Keratinocyte (primary cell): Measurements from ENCODE around the gene ELAVL2. TPM values are rescaled to one million over a fixed set of nuclear protein-coding genes. Genes with fewer than 3 reads are reported as not detected.

Experiments used
- DNase-seq: peaks from one replicate; pipeline ENCODE4 v3.0.0-alpha.2; 2011; ENCODE audit warnings: low read depth, missing footprints, low spot score
- FAIRE-seq: peaks from 2 replicates; lab custom pipeline; 2011; peaks lifted over from hg19 to GRCh38; lab: Jason Lieb, UNC
- H2AFZ ChIP-seq: 2 replicates; pipeline ENCODE4 v1.6.0; 2012; ENCODE audit warnings: low read length, control low read depth, inconsistent platforms; ENCODE audit not compliant: control insufficient read depth
- H3K27ac ChIP-seq: 2 replicates; pipeline ENCODE4 v1.5.1; 2011; ENCODE audit warnings: low read length; ENCODE audit not compliant: control insufficient read depth, insufficient read depth
- H3K27me3 ChIP-seq: 3 replicates; pipeline ENCODE4 v1.6.0; 2011; ENCODE audit warnings: low read length; ENCODE audit not compliant: control insufficient read depth, insufficient read depth; ENCODE audit errors: extremely low read depth
- H3K36me3 ChIP-seq, 2 experiments: 2 replicates in 1 of 2; 3 replicates in 1 of 2; pipeline ENCODE4 v1.5.1; 2011; ENCODE audit warnings: low read length in 2 of 2, mild to moderate bottlenecking in 1 of 2; ENCODE audit not compliant: control insufficient read depth in 2 of 2, insufficient read depth in 2 of 2; ENCODE audit errors: extremely low read depth in 1 of 2
- H3K4me1 ChIP-seq: 3 replicates; pipeline ENCODE4 v1.5.1; 2011; ENCODE audit warnings: low read length; ENCODE audit not compliant: control insufficient read depth, insufficient read depth; ENCODE audit errors: extremely low read depth
- H3K4me2 ChIP-seq: 3 replicates; pipeline ENCODE4 v1.6.0; 2011; ENCODE audit warnings: low read depth, low read length; ENCODE audit not compliant: control insufficient read depth, insufficient read depth; ENCODE audit errors: extremely low read depth
- H3K4me3 ChIP-seq, 3 experiments: fragments of 200-600 bp in 1 of 3; sonication (generic) in 1 of 3; 2 replicates in 2 of 3; 3 replicates in 1 of 3; pipeline ENCODE4 v1.5.1; 2011 to 2016; ENCODE audit warnings: low read length in 3 of 3, mild to moderate bottlenecking in 3 of 3, control low read depth in 2 of 3, inconsistent platforms in 1 of 3, low read depth in 1 of 3, mixed read lengths in 1 of 3, mixed run types in 1 of 3, moderate library complexity in 1 of 3; ENCODE audit not compliant: control insufficient read depth in 2 of 3, insufficient read depth in 2 of 3; ENCODE audit errors: extremely low read depth in 1 of 3
- H3K79me2 ChIP-seq: 2 replicates; pipeline ENCODE4 v1.6.0; 2012; ENCODE audit warnings: low read length; ENCODE audit not compliant: control insufficient read depth, insufficient read depth
- H3K9ac ChIP-seq: 3 replicates; pipeline ENCODE4 v1.6.0; 2011; ENCODE audit warnings: low read length; ENCODE audit not compliant: control insufficient read depth, insufficient read depth; ENCODE audit errors: extremely low read depth
- H3K9me1 ChIP-seq: 3 replicates; pipeline ENCODE4 v1.6.0; 2011; ENCODE audit warnings: low read length; ENCODE audit not compliant: control insufficient read depth, insufficient read depth; ENCODE audit errors: extremely low read depth
- H3K9me3 ChIP-seq: 2 replicates; pipeline ENCODE4 v1.5.1; 2012; ENCODE audit warnings: low read depth, low read length; ENCODE audit not compliant: control insufficient read depth
- H4K20me1 ChIP-seq: 3 replicates; pipeline ENCODE4 v1.6.0; 2011; ENCODE audit warnings: low read length; ENCODE audit not compliant: control insufficient read depth, insufficient read depth; ENCODE audit errors: extremely low read depth
- CTCF ChIP-seq, 3 experiments: IDR thresholded peaks in 1 of 3; conservative IDR thresholded peaks in 1 of 3; optimal IDR thresholded peaks in 1 of 3; 2 replicates in 2 of 3; 3 replicates in 1 of 3; pipeline versions ENCODE3 to v1.5.1; 2011; ENCODE audit warnings: low read length in 3 of 3, mild to moderate bottlenecking in 3 of 3, moderate library complexity in 2 of 3, control low read depth in 1 of 3, inconsistent platforms in 1 of 3; ENCODE audit not compliant: insufficient read depth in 2 of 3; ENCODE audit errors: extremely low read depth in 1 of 3
- EZH2 ChIP-seq: IDR thresholded peaks from one replicate; pipeline ENCODE4 v1.6.1; 2012; ENCODE audit warnings: inconsistent platforms, mild to moderate bottlenecking, low read length, moderate library complexity
- dilution Hi-C: fragments of 300-500 bp; cut with MboI; formaldehyde crosslinking; loops from one replicate; pipeline ENCODE4 v1.7.0; 2020; ENCODE audit warnings: low sequenced_read_pairs; ENCODE audit not compliant: extremely low pct_ligation_motif_present
- polyA plus RNA-seq, 5 experiments: library from polyadenylated mRNA; depleted of rRNA in 3 of 5; stranded (reverse) in 3 of 5; stranded (forward) in 1 of 5; unstranded in 1 of 5; fragments of >200 nt; gene quantifications; 1 replicate in 1 of 5; 2 replicates in 3 of 5; 3 replicates in 1 of 5; pipeline versions ENCODE4 v1.2.1 to v1.2.3, GENCODE V29; 2011 to 2012; ENCODE audit warnings: missing spikeins in 2 of 5, low read depth in 1 of 5, low replicate concordance in 1 of 5

ELAVL2 gene
- polyA plus RNA-seq, 1 donor (not counting 4 experiments of a cell fraction or from before 2014, with no cell fraction given) = 4.3 TPM

GRCh38 chr9:23820451-23821374 is 5.3 kb downstream of the ELAVL2 start:
- H4K20me1 ChIP-seq = no peaks in the 10 kb centered on the region
- H3K4me1 ChIP-seq = peaks cover 19% of the 10 kb centered on the region
- peaks cover 4% of the 10 kb centered on the region for H3K9me1 ChIP-seq
- H3K4me2 ChIP-seq = peak overlapping the region; percentile 75
- H3K4me3 ChIP-seq = peak overlapping the region; percentile 43 to 76 (median 70)
- FAIRE-seq (no peak), DNase-seq (no peak)
- no peak overlapping the region for H3K27ac ChIP-seq
- peaks cover 19% of the 10 kb centered on the region for H3K27me3 ChIP-seq
- peak overlapping the region; percentile 51 for H3K9ac ChIP-seq
- no peaks in the 10 kb centered on the region for H3K9me3 ChIP-seq
- dilution Hi-C loops = no loop called here
- H2AFZ ChIP-seq = peak overlapping the region; percentile 44
- H3K79me2 ChIP-seq = no peaks in the 10 kb centered on the region
- no peaks in the 10 kb centered on the region for H3K36me3 ChIP-seq
- peak in 1 of 3 experiments; percentile 22 for TF ChIP-seq CTCF (optimal IDR thresholded peaks at IDR 0.05 in 1 of 3, IDR thresholded peaks at IDR 0.05 in 1 of 3, conservative IDR thresholded peaks at IDR 0.05 in 1 of 3; ENCODE audit: extremely low read depth in 1 of 3, insufficient read depth in 2 of 3, low read length in 3 of 3)
- no peak for TF ChIP-seq EZH2

- H3K4me1 ChIP-seq = peaks cover 17% of the 10 kb centered on the region
- dilution Hi-C loops = no loop called here
- no peaks in the 10 kb centered on the region for H3K79me2 ChIP-seq
- FAIRE-seq (no peak), DNase-seq (no peak)
- TF ChIP-seq EZH2 (no peak), CTCF (optimal IDR thresholded peaks at IDR 0.05 in 1 of 3, IDR thresholded peaks at IDR 0.05 in 1 of 3, conservative IDR thresholded peaks at IDR 0.05 in 1 of 3; ENCODE audit: extremely low read depth in 1 of 3, insufficient read depth in 2 of 3, low read length in 3 of 3) (no peak)
- no peak overlapping the region for H3K4me2 ChIP-seq
- H3K9ac ChIP-seq = no peak overlapping the region
- no peaks in the 10 kb centered on the region for H3K9me3 ChIP-seq
- H4K20me1 ChIP-seq = no peaks in the 10 kb centered on the region
- H3K9me1 ChIP-seq = no peaks in the 10 kb centered on the region
- H3K4me3 ChIP-seq = no peak overlapping the region
- H3K36me3 ChIP-seq = no peaks in the 10 kb centered on the region
- peaks cover 19% of the 10 kb centered on the region for H3K27me3 ChIP-seq
- no peak overlapping the region for H2AFZ ChIP-seq
- no peak overlapping the region for H3K27ac ChIP-seq
Measured at GRCh38 chr9:23819403-23819802, 6.6 kb downstream of the ELAVL2 start.
